Type B pancreatic cell (in vitro differentiated cells): ENCODE measurements around the gene TEKT4. TPM values are rescaled to one million over a fixed set of nuclear protein-coding genes. Genes with fewer than 3 reads are reported as not detected.

Experiments used
- DNase-seq: peaks from one replicate; pipeline ENCODE4 v3.0.0; 2021; ENCODE audit warnings: mixed read lengths; ENCODE audit not compliant: unreplicated experiment; ENCODE audit errors: extremely low spot score
- H3K27ac Mint-ChIP-seq: 2 replicates; pipeline ENCODE4 v1.8.0; 2021; ENCODE audit warnings: mild to moderate bottlenecking, mixed read lengths
- H3K27me3 Mint-ChIP-seq: 2 replicates; pipeline ENCODE4 v1.8.0; 2021; ENCODE audit warnings: mixed read lengths
- H3K36me3 Mint-ChIP-seq: 2 replicates; pipeline ENCODE4 v1.8.0; 2021; ENCODE audit warnings: mixed read lengths
- H3K4me1 Mint-ChIP-seq: one replicate; pipeline ENCODE4 v1.8.0; 2021; ENCODE audit warnings: mixed read lengths; ENCODE audit not compliant: unreplicated experiment
- H3K4me3 Mint-ChIP-seq: 2 replicates; pipeline ENCODE4 v1.8.0; 2021; ENCODE audit warnings: mild to moderate bottlenecking, mixed read lengths
- H3K9me3 Mint-ChIP-seq: 2 replicates; pipeline ENCODE4 v1.8.0; 2021; ENCODE audit warnings: mixed read lengths
- CTCF ChIP-seq: fragments of 200-600 bp; sonication (generic); conservative IDR thresholded peaks from 2 replicates; pipeline ENCODE4 v1.5.0; 2021; ENCODE audit warnings: antibody characterized with exemption, mild to moderate bottlenecking
- total RNA-seq: library from RNA; stranded (reverse); gene quantifications from 2 replicates; pipeline ENCODE4 v1.2.1, GENCODE V29; 2021; ENCODE audit warnings: low replicate concordance

Gene TEKT4
- total RNA-seq, 1 donor from 2014 or later: 0.34 TPM

GRCh38 chr2:94873362-94874276, 2.4 kb downstream of the TEKT4 start:
- TF ChIP-seq CTCF: no peak
- Mint-ChIP-seq H3K4me3 (no peak overlapping the region), H3K4me1 (no peaks in the 10 kb centered on the region), H3K27ac (no peak overlapping the region), H3K9me3 (no peaks in the 10 kb centered on the region), H3K27me3 (peaks cover 3% of the 10 kb centered on the region), H3K36me3 (no peaks in the 10 kb centered on the region)
- DNase-seq: peak; percentile 62

- H3K4me1 Mint-ChIP-seq: no peaks in the 10 kb centered on the region
- no peaks in the 10 kb centered on the region for H3K9me3 Mint-ChIP-seq
- peak; percentile 81 for DNase-seq
- TF ChIP-seq CTCF: peak; percentile 79
- peaks cover 3% of the 10 kb centered on the region for H3K27me3 Mint-ChIP-seq
- no peak overlapping the region for H3K4me3 Mint-ChIP-seq
- no peak overlapping the region for H3K27ac Mint-ChIP-seq
- no peaks in the 10 kb centered on the region for H3K36me3 Mint-ChIP-seq
Observed at GRCh38 chr2:94874277-94874997, 3.2 kb downstream of the TEKT4 start.

GRCh38 chr2:94875064-94875819, 4.0 kb downstream of the TEKT4 start:
- no peak for TF ChIP-seq CTCF
- peaks cover 3% of the 10 kb centered on the region for H3K27me3 Mint-ChIP-seq
- H3K4me1 Mint-ChIP-seq: no peaks in the 10 kb centered on the region
- no peak for DNase-seq
- H3K4me3 Mint-ChIP-seq: no peak overlapping the region
- H3K27ac Mint-ChIP-seq: no peak overlapping the region
- H3K36me3 Mint-ChIP-seq: no peaks in the 10 kb centered on the region
- no peaks in the 10 kb centered on the region for H3K9me3 Mint-ChIP-seq

- no peaks in the 10 kb centered on the region for H3K9me3 Mint-ChIP-seq
- TF ChIP-seq CTCF: no peak
- no peak overlapping the region for H3K4me3 Mint-ChIP-seq
- H3K4me1 Mint-ChIP-seq: no peaks in the 10 kb centered on the region
- no peak overlapping the region for H3K27ac Mint-ChIP-seq
- no peaks in the 10 kb centered on the region for H3K36me3 Mint-ChIP-seq
- H3K27me3 Mint-ChIP-seq: no peaks in the 10 kb centered on the region
- no peak for DNase-seq
Observed at GRCh38 chr2:94875820-94876522, 4.7 kb downstream of the TEKT4 start.

- H3K4me1 Mint-ChIP-seq: no peaks in the 10 kb centered on the region
- H3K36me3 Mint-ChIP-seq: no peaks in the 10 kb centered on the region
- peaks cover under 1% of the 10 kb centered on the region for H3K27me3 Mint-ChIP-seq
- H3K4me3 Mint-ChIP-seq: no peak overlapping the region
- no peak overlapping the region for H3K27ac Mint-ChIP-seq
- no peak for DNase-seq
- no peaks in the 10 kb centered on the region for H3K9me3 Mint-ChIP-seq
- TF ChIP-seq CTCF: no peak
Observed at GRCh38 chr2:94876523-94876863, 5.3 kb downstream of the TEKT4 start.
